GM19351 (cell line): Measurements from ENCODE around the gene CADM1.
A peak's percentile ranks its signal among the peaks of the same experiment; 100 is the strongest.

ENCODE experiments used
- ATAC-seq: cut with Tn5 transposase; IDR thresholded peaks from one replicate; pipeline ENCODE4 v1.9.1; 2021; ENCODE audit warnings: mild to moderate bottlenecking, moderate library complexity; ENCODE audit not compliant: unreplicated experiment

Gene CADM1

DNA sequence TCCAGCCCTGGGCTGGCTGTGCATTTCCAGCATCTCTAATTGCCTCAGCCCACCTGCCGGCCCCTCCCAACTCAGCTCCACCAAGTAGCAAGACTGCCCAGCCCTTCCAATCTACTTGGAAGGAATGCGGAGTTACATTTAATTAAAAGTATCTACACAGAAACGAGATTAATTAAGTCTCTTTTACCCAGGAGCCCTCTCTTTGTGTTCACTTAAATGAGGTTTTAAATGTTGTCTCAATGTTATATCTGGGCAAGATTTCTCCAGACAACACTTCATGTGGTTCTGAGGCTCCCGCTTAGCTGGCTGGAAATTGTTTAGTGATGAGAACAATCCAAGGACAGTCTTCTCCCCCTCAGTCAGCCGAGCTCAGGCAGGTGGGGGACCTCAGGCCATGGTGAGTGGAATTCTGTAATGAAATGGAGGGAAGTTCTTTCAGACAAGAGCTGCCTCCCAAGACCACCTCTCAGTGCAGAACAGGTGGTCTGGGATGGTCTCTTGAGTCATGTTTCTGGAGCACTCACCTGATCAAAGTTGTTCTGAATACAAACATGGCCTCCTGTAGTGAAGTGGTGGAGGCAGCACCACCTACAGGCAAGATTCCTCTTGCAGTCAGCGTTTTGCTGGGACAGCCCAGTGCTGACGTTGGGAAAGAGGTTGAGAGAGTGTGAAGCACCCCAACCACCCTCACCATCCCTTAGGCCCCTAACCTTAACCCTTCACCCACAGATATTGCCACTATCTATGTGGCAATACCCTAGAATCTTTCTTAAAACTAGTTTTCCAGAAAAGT is 371.6 kb downstream of the CADM1 start:
- peak; percentile 49 for ATAC-seq

GRCh38 chr11:115129473-115130289 is 374.5 kb downstream of the CADM1 start:
- ATAC-seq = no peak

- no peak for ATAC-seq
These were observed 376.0 kb downstream of the CADM1 start for GRCh38 chr11:115128226-115128625.

DNA sequence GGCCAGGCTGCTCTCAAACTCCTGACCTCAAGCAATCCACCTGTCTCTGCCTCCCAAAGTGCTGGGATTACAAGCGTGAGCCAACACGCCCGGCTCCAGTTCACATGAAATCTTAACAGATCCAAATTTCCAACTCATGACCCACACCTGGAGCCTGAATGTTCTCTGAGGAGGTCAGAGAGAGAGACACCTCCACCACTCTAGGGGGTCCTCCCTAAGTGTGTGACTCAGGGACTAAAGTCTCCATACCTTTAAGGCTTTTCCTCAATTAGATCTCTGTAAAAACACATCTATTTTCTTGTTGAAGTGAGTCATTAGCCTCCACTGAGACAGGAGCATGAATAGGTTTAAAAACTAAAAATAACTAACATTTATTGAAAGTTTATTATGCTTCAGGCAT is 376.4 kb downstream of the CADM1 start:
- ATAC-seq = no peak

- ATAC-seq = peak; percentile 83
These were observed 377.6 kb downstream of the CADM1 start for GRCh38 chr11:115126515-115127208.

- peak; percentile 14 for ATAC-seq
These were observed 378.1 kb downstream of the CADM1 start for GRCh38 chr11:115126092-115126491.

- ATAC-seq = no peak
These were observed 379.4 kb downstream of the CADM1 start for GRCh38 chr11:115124786-115125185.

- ATAC-seq = no peak
These were observed 380.6 kb downstream of the CADM1 start for GRCh38 chr11:115123641-115124040.

GRCh38 chr11:115122274-115122673 is 381.9 kb downstream of the CADM1 start:
- ATAC-seq = no peak
